Stimulated activated CD8-positive, alpha-beta memory T cell treated with anti-CD3 and anti-CD28 coated beads, Interleukin-7, amount 100 ng/mL, for 48 hours (primary cell): ENCODE data around the gene CHD2.
"Not testable (repeated sequence)": the region's sequence is repeated elsewhere in the genome, so short reads cannot be mapped to it uniquely, and the experiment has no call there.

Experiments
- DNase-seq, 2 donors: peaks; one replicate each; pipeline ENCODE4 v3.0.0-alpha.2; 2020; ENCODE audit warnings: low read depth in 1 of 2; ENCODE audit errors: extremely low read depth in 1 of 2

The CHD2 gene

GRCh38 chr15:93060336-93061248, 160.5 kb downstream of the CHD2 start:
- DNase-seq: no peak

GRCh38 chr15:93062628-93063261, 162.6 kb downstream of the CHD2 start:
- DNase-seq: not testable (repeated sequence)

- no peak for DNase-seq
These were observed 163.1 kb downstream of the CHD2 start for GRCh38 chr15:93063262-93063671.

- no peak for DNase-seq
These were observed 163.9 kb downstream of the CHD2 start for GRCh38 chr15:93063796-93064690.

- DNase-seq: no peak
These were observed 165.5 kb downstream of the CHD2 start for GRCh38 chr15:93065641-93066045.

GRCh38 chr15:93066224-93066681, 166.1 kb downstream of the CHD2 start:
- no peak for DNase-seq

GRCh38 chr15:93066834-93067648, 166.9 kb downstream of the CHD2 start:
- no peak for DNase-seq

GRCh38 chr15:93067649-93068085, 167.5 kb downstream of the CHD2 start:
- DNase-seq: no peak

GRCh38 chr15:93068581-93069199, 168.6 kb downstream of the CHD2 start:
- no peak for DNase-seq

- DNase-seq: no peak
These were observed 170.0 kb downstream of the CHD2 start for GRCh38 chr15:93070132-93070531.

- DNase-seq: no peak
These were observed 170.6 kb downstream of the CHD2 start for GRCh38 chr15:93070551-93071296.

GRCh38 chr15:93071469-93071936, 171.4 kb downstream of the CHD2 start:
- no peak for DNase-seq

- no peak for DNase-seq
These were observed 171.9 kb downstream of the CHD2 start for GRCh38 chr15:93072011-93072410.

- no peak for DNase-seq
These were observed 172.6 kb downstream of the CHD2 start for GRCh38 chr15:93072411-93073394.

GRCh38 chr15:93073465-93073952, 173.4 kb downstream of the CHD2 start:
- DNase-seq: no peak

GRCh38 chr15:93074599-93074998, 174.5 kb downstream of the CHD2 start:
- no peak for DNase-seq

GRCh38 chr15:93076217-93076616, 176.1 kb downstream of the CHD2 start:
- DNase-seq: no peak
